ENCODE data around the gene AP3B1.
A peak's percentile ranks its signal among the peaks of the same experiment; 100 is the strongest.
"Not testable (repeated sequence)": the region's sequence is repeated elsewhere in the genome, so short reads cannot be mapped to it uniquely, and the experiment has no call there.

AP3B1 gene

GRCh38 chr5:78182838-78183237 lies 111.7 kb downstream of the AP3B1 start:
- Mint-ChIP-seq H3K9me3 (peaks cover under 1% of the 10 kb centered on the region), H3K4me1 (peaks cover 8% of the 10 kb centered on the region), H3K27me3 (no peaks in the 10 kb centered on the region), H3K27ac (no peak overlapping the region), H3K4me3 (no peak overlapping the region), H3K36me3 (peaks cover 41% of the 10 kb centered on the region)
- ATAC-seq, result no peak

GRCh38 chr5:78178356-78178755 lies 116.1 kb downstream of the AP3B1 start:
- Mint-ChIP-seq H3K4me1 (no peaks in the 10 kb centered on the region), H3K36me3 (peaks cover 61% of the 10 kb centered on the region), H3K27ac (no peak overlapping the region), H3K4me3 (no peak overlapping the region), H3K9me3 (no peaks in the 10 kb centered on the region), H3K27me3 (no peaks in the 10 kb centered on the region)
- ATAC-seq, result no peak

- peaks cover 86% of the 10 kb centered on the region for H3K36me3 Mint-ChIP-seq
- not testable (repeated sequence) for H3K27me3 Mint-ChIP-seq, H3K4me3 Mint-ChIP-seq, H3K27ac Mint-ChIP-seq, ATAC-seq
- H3K4me1 Mint-ChIP-seq, result peaks cover 11% of the 10 kb centered on the region
- peaks cover 16% of the 10 kb centered on the region for H3K9me3 Mint-ChIP-seq
These were observed 124.2 kb downstream of the AP3B1 start for GRCh38 chr5:78170335-78170734.

GRCh38 chr5:78162253-78162862 lies 132.1 kb downstream of the AP3B1 start:
- no peak overlapping the region for H3K4me3 Mint-ChIP-seq
- H3K27me3 Mint-ChIP-seq, result no peaks in the 10 kb centered on the region
- H3K36me3 Mint-ChIP-seq, result peaks cover 35% of the 10 kb centered on the region
- no peak for ATAC-seq
- peaks cover 5% of the 10 kb centered on the region for H3K9me3 Mint-ChIP-seq
- H3K27ac Mint-ChIP-seq, result no peak overlapping the region
- peaks cover 8% of the 10 kb centered on the region for H3K4me1 Mint-ChIP-seq

- Mint-ChIP-seq H3K4me1 (no peaks in the 10 kb centered on the region), H3K27me3 (no peaks in the 10 kb centered on the region), H3K9me3 (no peaks in the 10 kb centered on the region), H3K27ac (no peak overlapping the region), H3K36me3 (peaks cover 70% of the 10 kb centered on the region), H3K4me3 (no peak overlapping the region)
- ATAC-seq, result no peak
These were observed 137.5 kb downstream of the AP3B1 start for GRCh38 chr5:78157001-78157400.

GRCh38 chr5:78151594-78152271 lies 142.8 kb downstream of the AP3B1 start:
- peaks cover 74% of the 10 kb centered on the region for H3K36me3 Mint-ChIP-seq
- H3K27me3 Mint-ChIP-seq, result no peaks in the 10 kb centered on the region
- ATAC-seq, result no peak
- no peak overlapping the region for H3K27ac Mint-ChIP-seq
- H3K4me1 Mint-ChIP-seq, result peaks cover 5% of the 10 kb centered on the region
- H3K4me3 Mint-ChIP-seq, result no peak overlapping the region
- H3K9me3 Mint-ChIP-seq, result no peaks in the 10 kb centered on the region

GRCh38 chr5:78137290-78137689 lies 157.2 kb downstream of the AP3B1 start:
- Mint-ChIP-seq H3K4me3 (no peak overlapping the region), H3K4me1 (no peaks in the 10 kb centered on the region), H3K9me3 (no peaks in the 10 kb centered on the region), H3K36me3 (peaks cover 31% of the 10 kb centered on the region), H3K27ac (no peak overlapping the region), H3K27me3 (no peaks in the 10 kb centered on the region)
- ATAC-seq, result no peak

GRCh38 chr5:78133423-78133822 lies 161.1 kb downstream of the AP3B1 start:
- Mint-ChIP-seq H3K27me3 (no peaks in the 10 kb centered on the region), H3K9me3 (no peaks in the 10 kb centered on the region), H3K4me1 (no peaks in the 10 kb centered on the region), H3K4me3 (no peak overlapping the region), H3K36me3 (peaks cover 14% of the 10 kb centered on the region), H3K27ac (peak overlapping the region; percentile 5)
- no peak for ATAC-seq

GRCh38 chr5:78132507-78132906 lies 162.0 kb downstream of the AP3B1 start:
- H3K27ac Mint-ChIP-seq, result peak overlapping the region; percentile 5
- ATAC-seq, result no peak
- peaks cover 13% of the 10 kb centered on the region for H3K36me3 Mint-ChIP-seq
- H3K4me1 Mint-ChIP-seq, result no peaks in the 10 kb centered on the region
- no peaks in the 10 kb centered on the region for H3K27me3 Mint-ChIP-seq
- H3K4me3 Mint-ChIP-seq, result no peak overlapping the region
- H3K9me3 Mint-ChIP-seq, result no peaks in the 10 kb centered on the region

GRCh38 chr5:78129597-78129996 lies 164.9 kb downstream of the AP3B1 start:
- no peaks in the 10 kb centered on the region for H3K27me3 Mint-ChIP-seq
- H3K36me3 Mint-ChIP-seq, result peaks cover 21% of the 10 kb centered on the region
- no peaks in the 10 kb centered on the region for H3K4me1 Mint-ChIP-seq
- no peaks in the 10 kb centered on the region for H3K9me3 Mint-ChIP-seq
- ATAC-seq, result no peak
- no peak overlapping the region for H3K27ac Mint-ChIP-seq
- no peak overlapping the region for H3K4me3 Mint-ChIP-seq

- no peak for ATAC-seq
- peaks cover 22% of the 10 kb centered on the region for H3K36me3 Mint-ChIP-seq
- no peak overlapping the region for H3K4me3 Mint-ChIP-seq
- H3K27me3 Mint-ChIP-seq, result no peaks in the 10 kb centered on the region
- no peaks in the 10 kb centered on the region for H3K4me1 Mint-ChIP-seq
- no peaks in the 10 kb centered on the region for H3K9me3 Mint-ChIP-seq
- no peak overlapping the region for H3K27ac Mint-ChIP-seq
These were observed 166.6 kb downstream of the AP3B1 start for GRCh38 chr5:78127875-78128274.

- Mint-ChIP-seq H3K9me3 (no peaks in the 10 kb centered on the region), H3K4me3 (no peak overlapping the region), H3K36me3 (peaks cover 24% of the 10 kb centered on the region), H3K4me1 (no peaks in the 10 kb centered on the region), H3K27me3 (no peaks in the 10 kb centered on the region), H3K27ac (no peak overlapping the region)
- ATAC-seq, result no peak
These were observed 168.0 kb downstream of the AP3B1 start for GRCh38 chr5:78126536-78126935.

GRCh38 chr5:78116167-78116566 lies 178.3 kb downstream of the AP3B1 start:
- Mint-ChIP-seq H3K9me3 (peaks cover 5% of the 10 kb centered on the region), H3K27me3 (no peaks in the 10 kb centered on the region), H3K36me3 (peaks cover 64% of the 10 kb centered on the region), H3K4me1 (peaks cover 32% of the 10 kb centered on the region), H3K27ac (peak overlapping the region; percentile 45), H3K4me3 (no peak overlapping the region)
- ATAC-seq, result no peak

- H3K27me3 Mint-ChIP-seq, result no peaks in the 10 kb centered on the region
- peaks cover 40% of the 10 kb centered on the region for H3K36me3 Mint-ChIP-seq
- ATAC-seq, result peak; percentile 59
- H3K4me3 Mint-ChIP-seq, result peak overlapping the region; percentile 65
- H3K27ac Mint-ChIP-seq, result peak overlapping the region; percentile 79
- H3K4me1 Mint-ChIP-seq, result peaks cover 32% of the 10 kb centered on the region
- no peaks in the 10 kb centered on the region for H3K9me3 Mint-ChIP-seq
These were observed 180.7 kb downstream of the AP3B1 start for GRCh38 chr5:78113689-78114264.

- Mint-ChIP-seq H3K27ac (peak overlapping the region; percentile 58), H3K9me3 (no peaks in the 10 kb centered on the region), H3K27me3 (no peaks in the 10 kb centered on the region), H3K4me3 (peak overlapping the region; percentile 70), H3K4me1 (peaks cover 36% of the 10 kb centered on the region), H3K36me3 (peaks cover 34% of the 10 kb centered on the region)
- ATAC-seq, result no peak
These were observed 181.6 kb downstream of the AP3B1 start for GRCh38 chr5:78112931-78113330.

- Mint-ChIP-seq H3K36me3 (peaks cover 47% of the 10 kb centered on the region), H3K9me3 (no peaks in the 10 kb centered on the region), H3K27me3 (no peaks in the 10 kb centered on the region), H3K4me1 (peaks cover 41% of the 10 kb centered on the region), H3K27ac (peak overlapping the region; percentile 75), H3K4me3 (peak overlapping the region; percentile 56)
- ATAC-seq, result peak; percentile 87
These were observed 184.6 kb downstream of the AP3B1 start for GRCh38 chr5:78109891-78110324.

Data from stimulated activated memory B cell treated with anti-CD40 and anti-IgM and Interleukin-4, amounts not matched to agents 10 μg/mL and 1 μg/mL and 100 μg/mL, for 72 hours (primary cell).